ENCODE data around the gene BANP. TPM values are rescaled to one million over a fixed set of nuclear protein-coding genes. Genes with fewer than 3 reads are reported as not detected.

BANP gene
- polyA plus RNA-seq, 2 donors, result 6.5 to 13.6 TPM

DNA sequence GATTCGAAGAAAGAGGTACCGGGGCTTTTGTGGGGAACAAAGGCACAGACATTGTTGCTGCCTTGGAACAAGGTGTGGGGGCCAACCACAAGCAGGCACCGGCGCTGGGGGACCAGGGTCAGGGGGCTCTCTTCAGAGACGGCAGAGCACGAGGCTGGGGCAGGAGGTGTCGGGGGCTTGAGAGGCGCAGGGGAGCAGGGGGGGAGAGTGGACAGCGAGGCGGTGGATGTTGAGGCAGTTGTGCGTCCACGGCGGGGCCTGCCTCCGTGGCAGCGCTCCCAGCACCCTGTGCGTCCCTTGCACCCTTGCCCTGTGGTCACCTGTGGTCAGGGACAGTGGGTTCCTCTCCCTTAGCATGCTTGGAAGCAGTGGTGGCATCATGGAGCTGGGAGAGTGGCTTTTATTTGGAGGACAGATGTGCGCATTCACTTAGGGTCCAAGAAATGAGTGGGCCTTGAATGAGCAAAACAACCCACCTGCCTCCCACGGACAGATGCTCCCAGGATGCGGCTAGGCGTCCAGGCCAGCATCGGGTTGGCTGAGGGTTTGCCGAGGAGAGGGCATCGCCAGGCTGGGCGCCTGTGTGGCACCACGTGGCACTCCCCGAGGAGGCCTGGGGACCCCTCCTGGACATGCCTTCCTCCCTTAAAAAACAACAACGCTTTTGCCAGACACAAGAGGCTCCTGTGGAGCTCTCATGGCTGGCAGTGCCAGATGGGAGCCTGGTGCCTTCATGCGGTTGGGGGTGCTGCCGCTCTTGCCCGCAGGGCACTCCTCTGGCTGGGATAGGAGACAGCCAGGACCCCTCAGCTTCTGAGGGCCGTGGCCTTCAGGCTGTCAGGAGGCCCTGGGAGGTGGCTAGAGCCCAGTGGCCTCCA, 113.0 kb downstream of the BANP start:
- Histone ChIP-seq H3K9me3 (ENCODE audit: control insufficient read depth in 2 of 2, insufficient read depth in 1 of 2, low read depth in 1 of 2, low read length in 1 of 2) (no peaks in the 10 kb centered on the region), H3K36me3 (ENCODE audit: control insufficient read depth in 2 of 2, insufficient read depth in 2 of 2, low read length in 1 of 2) (peaks cover 0 to 34% of the 10 kb centered on the region in 2 donors), H3K4me1 (ENCODE audit: control insufficient read depth in 2 of 2, insufficient read depth in 2 of 2, low read length in 1 of 2) (no peaks in the 10 kb centered on the region), H3K4me3 (ENCODE audit: low read depth in 1 of 2, low read length in 2 of 2) (no peak overlapping the region), H3K27ac (ENCODE audit: low read depth in 2 of 2, low read length in 1 of 2) (no peak overlapping the region), H3K27me3 (ENCODE audit: control insufficient read depth in 1 of 2, insufficient read depth in 2 of 2, low read length in 2 of 2) (no peaks in the 10 kb centered on the region)
- WGBS, 2 donors, result 96 to 97% methylated on average over 28 to 31 of the region's 31 CpGs

DNA sequence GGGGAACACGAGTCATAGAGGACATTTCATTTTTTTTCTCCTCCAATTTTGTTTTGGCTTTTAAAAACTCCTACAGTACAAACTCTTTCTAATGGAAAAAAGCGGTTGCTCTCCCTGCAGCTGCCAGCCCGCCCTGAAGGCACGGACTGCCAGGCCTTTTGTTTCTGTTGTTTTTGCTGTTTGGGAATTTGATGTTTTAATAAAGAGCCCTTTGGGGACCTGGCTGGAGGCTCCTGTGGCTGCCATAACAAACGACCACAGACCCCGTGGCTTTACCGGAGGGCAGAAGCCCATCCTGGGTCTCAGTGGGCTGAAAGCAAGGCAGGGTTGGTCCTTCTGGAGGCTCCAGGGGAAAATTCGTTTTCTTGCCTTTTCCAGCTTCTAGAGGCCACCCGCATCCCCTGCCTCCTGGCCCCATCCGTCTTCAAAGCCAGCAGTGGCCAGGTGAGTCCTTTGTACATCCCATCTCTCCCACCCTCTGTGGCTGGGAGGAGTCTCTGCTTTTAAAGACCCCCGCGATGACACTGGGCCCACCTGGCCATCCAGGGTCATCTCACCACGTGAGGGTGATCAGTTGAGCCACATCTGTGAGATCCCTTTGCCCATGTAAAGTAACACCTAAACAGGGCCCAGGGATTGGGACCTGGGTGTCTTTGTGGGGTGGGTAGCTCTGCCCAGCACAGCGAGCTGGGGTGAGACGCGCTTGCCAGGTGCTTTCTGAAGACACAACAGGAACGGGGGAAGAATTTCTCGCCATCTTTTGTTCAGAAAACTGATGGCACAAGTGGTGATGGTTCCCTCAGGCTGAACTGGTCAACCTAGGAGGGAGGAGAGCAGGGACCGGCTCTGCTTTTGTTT, 113.9 kb downstream of the BANP start:
- 95 to 96% methylated on average over 19 of the region's 19 CpGs for WGBS, 2 donors
- H3K4me1 ChIP-seq (ENCODE audit: control insufficient read depth in 2 of 2, insufficient read depth in 2 of 2, low read length in 1 of 2), result no peaks in the 10 kb centered on the region
- H3K27ac ChIP-seq (ENCODE audit: low read depth in 2 of 2, low read length in 1 of 2), result no peak overlapping the region
- no peaks in the 10 kb centered on the region for H3K9me3 ChIP-seq (ENCODE audit: control insufficient read depth in 2 of 2, insufficient read depth in 1 of 2, low read depth in 1 of 2, low read length in 1 of 2)
- no peak overlapping the region for H3K4me3 ChIP-seq (ENCODE audit: low read depth in 1 of 2, low read length in 2 of 2)
- no peaks in the 10 kb centered on the region for H3K27me3 ChIP-seq (ENCODE audit: control insufficient read depth in 1 of 2, insufficient read depth in 2 of 2, low read length in 2 of 2)
- H3K36me3 ChIP-seq (ENCODE audit: control insufficient read depth in 2 of 2, insufficient read depth in 2 of 2, low read length in 1 of 2), result peaks cover 0 to 34% of the 10 kb centered on the region in 2 donors

DNA sequence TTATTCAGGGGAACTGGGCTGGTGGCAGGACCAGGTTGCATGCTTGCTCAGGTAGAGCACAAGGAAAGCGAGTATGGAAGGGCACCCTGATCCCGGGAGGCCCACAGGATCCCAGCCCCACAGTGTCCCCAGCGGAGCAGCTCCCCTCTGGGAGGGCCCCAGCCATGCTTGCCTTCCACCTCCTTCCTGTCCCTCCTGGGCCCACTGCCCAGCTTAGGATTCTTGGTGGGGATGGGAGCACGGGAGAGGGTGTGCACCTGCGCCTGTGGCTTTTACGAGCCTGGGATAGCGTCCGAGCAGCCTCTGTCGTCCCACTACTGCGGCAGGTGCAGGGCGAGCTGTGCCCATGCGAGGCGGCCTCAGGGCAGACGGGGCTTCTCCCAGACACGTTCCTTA, 114.5 kb downstream of the BANP start:
- H3K36me3 ChIP-seq (ENCODE audit: control insufficient read depth in 2 of 2, insufficient read depth in 2 of 2, low read length in 1 of 2), result peaks cover 0 to 33% of the 10 kb centered on the region in 2 donors
- 94 to 95% methylated on average over 15 of the region's 15 CpGs for WGBS, 2 donors
- no peak overlapping the region for H3K27ac ChIP-seq (ENCODE audit: low read depth in 2 of 2, low read length in 1 of 2)
- no peak overlapping the region for H3K4me3 ChIP-seq (ENCODE audit: low read depth in 1 of 2, low read length in 2 of 2)
- no peaks in the 10 kb centered on the region for H3K4me1 ChIP-seq (ENCODE audit: control insufficient read depth in 2 of 2, insufficient read depth in 2 of 2, low read length in 1 of 2)
- H3K27me3 ChIP-seq (ENCODE audit: control insufficient read depth in 1 of 2, insufficient read depth in 2 of 2, low read length in 2 of 2), result no peaks in the 10 kb centered on the region
- no peaks in the 10 kb centered on the region for H3K9me3 ChIP-seq (ENCODE audit: control insufficient read depth in 2 of 2, insufficient read depth in 1 of 2, low read depth in 1 of 2, low read length in 1 of 2)

DNA sequence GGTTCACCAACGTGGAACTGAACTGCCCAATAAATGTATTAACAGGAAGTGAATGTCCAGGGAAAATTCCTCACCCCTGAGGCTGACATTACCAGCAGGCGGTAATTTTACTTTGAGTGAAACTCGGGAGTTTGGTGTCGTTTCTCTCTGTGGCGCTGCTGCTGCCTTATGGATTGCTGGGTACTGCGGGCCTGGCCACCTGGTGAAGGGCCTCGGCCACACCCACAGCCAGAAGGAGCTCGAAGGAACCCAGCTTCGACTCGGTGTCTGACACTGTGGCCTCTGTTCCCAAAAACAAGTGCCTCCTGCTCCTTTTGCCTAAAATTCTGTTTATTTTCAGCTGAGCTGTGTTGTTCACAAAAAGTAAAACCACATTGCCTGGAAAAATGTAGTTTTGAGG, 115.0 kb downstream of the BANP start:
- WGBS, 2 donors, result 90 to 94% methylated on average over 10 of the region's 10 CpGs
- Histone ChIP-seq H3K27me3 (ENCODE audit: control insufficient read depth in 1 of 2, insufficient read depth in 2 of 2, low read length in 2 of 2) (no peaks in the 10 kb centered on the region), H3K9me3 (ENCODE audit: control insufficient read depth in 2 of 2, insufficient read depth in 1 of 2, low read depth in 1 of 2, low read length in 1 of 2) (no peaks in the 10 kb centered on the region), H3K4me3 (ENCODE audit: low read depth in 1 of 2, low read length in 2 of 2) (no peak overlapping the region), H3K27ac (ENCODE audit: low read depth in 2 of 2, low read length in 1 of 2) (no peak overlapping the region), H3K36me3 (ENCODE audit: control insufficient read depth in 2 of 2, insufficient read depth in 2 of 2, low read length in 1 of 2) (peaks cover 0 to 38% of the 10 kb centered on the region in 2 donors), H3K4me1 (ENCODE audit: control insufficient read depth in 2 of 2, insufficient read depth in 2 of 2, low read length in 1 of 2) (no peaks in the 10 kb centered on the region)

DNA sequence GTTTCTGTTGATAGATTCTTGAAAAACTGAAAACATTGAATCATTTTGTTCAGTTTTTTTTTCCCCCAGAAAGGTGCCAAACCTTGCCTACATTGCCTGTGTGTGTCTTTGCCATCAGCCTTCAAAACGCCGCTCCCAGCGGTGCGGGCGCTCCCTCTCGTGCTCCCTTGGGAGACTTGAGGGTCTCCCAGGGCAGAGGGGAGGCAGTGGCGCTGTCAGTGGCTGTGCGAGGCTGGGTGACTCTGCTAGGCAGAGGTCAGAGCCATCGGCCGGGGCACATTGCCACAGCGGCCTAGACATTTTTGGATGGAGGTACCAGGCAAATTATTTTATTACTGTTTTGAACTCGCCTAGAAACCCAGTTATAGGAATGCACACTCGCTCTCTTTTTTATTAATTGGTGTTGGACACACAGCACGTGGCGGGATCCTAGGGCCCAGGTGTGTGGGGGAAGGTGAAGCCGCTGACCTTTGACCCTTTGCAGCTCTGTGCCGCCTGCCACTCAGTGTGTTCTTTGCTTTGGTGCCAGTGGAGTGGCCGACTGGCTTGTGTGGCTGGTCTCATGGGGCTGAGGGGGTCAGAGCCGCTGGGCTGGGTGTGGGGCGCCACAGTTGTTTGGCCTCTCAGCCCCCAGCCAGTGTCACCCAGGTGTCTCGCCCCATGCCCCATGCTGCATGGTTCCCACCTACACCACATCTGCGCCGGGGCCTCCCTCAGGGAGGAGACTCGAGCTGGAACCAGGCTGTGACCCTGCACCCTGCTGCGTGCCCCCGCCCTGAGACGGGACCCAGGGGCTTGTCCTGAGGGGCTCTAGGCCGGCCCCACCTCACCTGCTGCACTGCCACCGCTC, 115.7 kb downstream of the BANP start:
- no peaks in the 10 kb centered on the region for H3K9me3 ChIP-seq (ENCODE audit: control insufficient read depth in 2 of 2, insufficient read depth in 1 of 2, low read depth in 1 of 2, low read length in 1 of 2)
- no peaks in the 10 kb centered on the region for H3K4me1 ChIP-seq (ENCODE audit: control insufficient read depth in 2 of 2, insufficient read depth in 2 of 2, low read length in 1 of 2)
- no peaks in the 10 kb centered on the region for H3K27me3 ChIP-seq (ENCODE audit: control insufficient read depth in 1 of 2, insufficient read depth in 2 of 2, low read length in 2 of 2)
- peaks cover 0 to 42% of the 10 kb centered on the region in 2 donors for H3K36me3 ChIP-seq (ENCODE audit: control insufficient read depth in 2 of 2, insufficient read depth in 2 of 2, low read length in 1 of 2)
- WGBS, 2 donors, result 88 to 95% methylated on average over 29 of the region's 29 CpGs
- H3K4me3 ChIP-seq (ENCODE audit: low read depth in 1 of 2, low read length in 2 of 2), result no peak overlapping the region
- H3K27ac ChIP-seq (ENCODE audit: low read depth in 2 of 2, low read length in 1 of 2), result no peak overlapping the region

DNA sequence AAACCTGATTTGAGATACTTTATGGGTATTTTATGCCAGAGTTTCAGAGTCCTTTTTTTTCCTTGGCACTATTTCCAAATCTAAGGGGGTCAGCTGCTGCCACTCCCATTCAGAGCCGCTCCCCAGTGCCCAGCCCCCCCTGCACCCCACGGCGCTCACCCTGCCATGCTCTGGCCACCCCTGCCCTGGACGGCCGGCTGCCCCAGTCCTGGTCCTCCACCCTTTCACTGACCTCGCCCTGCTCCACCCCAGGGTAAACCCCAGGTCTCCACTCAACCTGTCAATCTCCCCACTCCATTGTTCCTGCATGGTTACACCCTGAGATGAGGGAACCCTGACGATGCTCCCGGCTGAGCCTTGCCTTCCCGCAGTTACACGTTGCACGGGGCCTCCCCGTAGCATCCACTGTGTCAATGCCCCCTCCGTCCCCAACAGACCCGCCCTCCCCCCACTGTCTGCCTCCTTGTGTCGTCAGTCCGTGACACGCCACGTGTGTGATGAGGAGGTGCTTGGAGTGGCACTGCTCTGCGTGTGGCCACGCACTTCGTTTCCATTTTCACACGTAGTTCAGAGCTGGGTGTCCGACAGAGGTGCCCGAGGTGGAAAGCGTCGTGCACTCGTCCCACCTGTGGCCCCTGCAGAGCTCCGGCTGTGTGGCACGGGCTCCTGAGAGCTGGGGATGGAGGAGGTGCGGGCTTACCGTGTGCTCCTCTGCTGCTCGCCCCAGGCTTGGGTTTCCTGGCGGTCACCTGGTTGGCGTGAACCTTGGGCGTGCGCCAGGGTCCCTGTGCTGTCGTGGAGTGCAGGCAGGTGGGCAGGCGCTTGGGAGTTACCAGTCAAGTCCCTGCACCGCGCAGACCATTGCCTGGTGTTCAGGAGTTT, 116.5 kb downstream of the BANP start:
- no peaks in the 10 kb centered on the region for H3K27me3 ChIP-seq (ENCODE audit: control insufficient read depth in 1 of 2, insufficient read depth in 2 of 2, low read length in 2 of 2)
- no peak overlapping the region for H3K4me3 ChIP-seq (ENCODE audit: low read depth in 1 of 2, low read length in 2 of 2)
- no peak overlapping the region for H3K27ac ChIP-seq (ENCODE audit: low read depth in 2 of 2, low read length in 1 of 2)
- no peaks in the 10 kb centered on the region for H3K9me3 ChIP-seq (ENCODE audit: control insufficient read depth in 2 of 2, insufficient read depth in 1 of 2, low read depth in 1 of 2, low read length in 1 of 2)
- H3K4me1 ChIP-seq (ENCODE audit: control insufficient read depth in 2 of 2, insufficient read depth in 2 of 2, low read length in 1 of 2), result no peaks in the 10 kb centered on the region
- peaks cover 1 to 50% of the 10 kb centered on the region in 2 donors for H3K36me3 ChIP-seq (ENCODE audit: control insufficient read depth in 2 of 2, insufficient read depth in 2 of 2, low read length in 1 of 2)
- 89 to 91% methylated on average over 40 of the region's 40 CpGs for WGBS, 2 donors

DNA sequence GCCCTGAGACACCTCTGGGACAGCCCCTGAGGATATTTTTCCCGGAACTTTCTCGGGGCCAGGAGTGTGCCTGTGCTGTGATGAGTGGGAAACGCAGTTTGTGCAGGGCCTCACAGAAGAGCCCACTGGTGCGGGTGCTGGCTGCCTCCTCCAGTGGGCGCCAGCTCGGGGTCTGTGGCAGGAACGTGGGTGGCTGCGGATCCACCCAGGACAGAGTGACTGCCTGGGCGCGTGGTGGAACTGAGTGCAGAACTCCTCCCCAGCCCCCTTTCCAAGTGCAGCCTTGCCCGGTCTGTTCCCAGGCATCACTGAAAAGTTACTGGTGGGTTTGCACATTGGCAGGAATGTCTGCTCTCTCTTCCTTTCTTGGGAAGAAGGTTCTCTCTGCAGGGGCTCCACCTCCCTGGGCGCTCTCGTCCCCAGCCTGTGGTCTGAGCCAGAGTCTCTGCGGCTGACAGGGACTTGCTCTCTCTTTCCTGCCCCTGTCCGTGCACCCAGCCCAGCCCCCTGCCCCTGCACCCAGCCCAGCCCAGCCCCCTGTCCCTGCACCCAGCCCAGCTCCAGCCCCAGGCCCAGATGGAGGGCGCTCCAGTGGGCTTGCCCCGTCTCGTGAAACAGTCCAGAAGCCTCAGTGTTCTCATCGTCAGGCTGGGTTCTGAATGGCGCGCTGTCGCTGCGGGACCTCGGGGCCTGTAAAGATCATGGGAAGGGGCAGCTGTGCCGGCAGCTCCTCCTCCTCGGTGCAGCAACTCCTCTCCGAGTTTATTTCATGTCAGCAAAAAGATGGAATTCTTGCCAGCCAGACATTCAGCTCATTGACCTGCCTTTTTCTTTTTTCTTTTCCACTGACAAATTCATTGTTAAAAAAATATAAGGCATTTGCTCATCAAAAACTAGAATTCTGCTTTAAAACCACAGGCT, 117.5 kb downstream of the BANP start:
- H3K4me1 ChIP-seq (ENCODE audit: control insufficient read depth in 2 of 2, insufficient read depth in 2 of 2, low read length in 1 of 2), result no peaks in the 10 kb centered on the region
- no peak overlapping the region for H3K27ac ChIP-seq (ENCODE audit: low read depth in 2 of 2, low read length in 1 of 2)
- no peaks in the 10 kb centered on the region for H3K9me3 ChIP-seq (ENCODE audit: control insufficient read depth in 2 of 2, insufficient read depth in 1 of 2, low read depth in 1 of 2, low read length in 1 of 2)
- H3K27me3 ChIP-seq (ENCODE audit: control insufficient read depth in 1 of 2, insufficient read depth in 2 of 2, low read length in 2 of 2), result no peaks in the 10 kb centered on the region
- peaks cover 6 to 55% of the 10 kb centered on the region in 2 donors for H3K36me3 ChIP-seq (ENCODE audit: control insufficient read depth in 2 of 2, insufficient read depth in 2 of 2, low read length in 1 of 2)
- WGBS, 2 donors, result 92 to 95% methylated on average over 27 of the region's 27 CpGs
- H3K4me3 ChIP-seq (ENCODE audit: low read depth in 1 of 2, low read length in 2 of 2), result no peak overlapping the region

Data from esophagus (tissue), 2 donors.